SK-N-SH (cell line): Measurements from ENCODE around the gene PPIF. TPM values are rescaled to one million over a fixed set of nuclear protein-coding genes. Genes with fewer than 3 reads are reported as not detected.
A peak's percentile ranks its signal among the peaks of the same experiment; 100 is the strongest.

Experiments used
- CTCF ChIA-PET: fragments of 300-600, 350-600 bp; formaldehyde crosslinking; extraction: SDS; loops from one replicate; lab custom pipeline; 2021; lab: Yijun Ruan, JAX
- POLR2A ChIA-PET: fragments of 350-600 bp; sonication (Branson Sonifier 250); formaldehyde crosslinking; extraction: SDS; loops from one replicate; lab custom pipeline; 2020; ENCODE audit warnings: antibody characterized with exemption, inconsistent platforms; lab: Yijun Ruan, JAX
- DNase-seq: peaks from one replicate; pipeline ENCODE4 v3.0.0; 2012
- H2AFZ ChIP-seq: fragments of 200-600 bp; sonication (generic); 2 replicates; pipeline ENCODE4 v1.8.1; 2016; ENCODE audit warnings: antibody characterized with exemption, mild to moderate bottlenecking, low read depth
- H3F3A ChIP-seq: fragments of 200-600 bp; sonication (generic); replicated peaks from 2 replicates; pipeline ENCODE3; 2016; ENCODE audit warnings: antibody characterized with exemption, mild to moderate bottlenecking; ENCODE audit not compliant: insufficient read depth
- H3K27ac ChIP-seq, 2 experiments: fragments of 200-500 bp in 1 of 2; fragments of 200-600 bp in 1 of 2; sonication (Bioruptor generic) in 1 of 2; sonication (generic), shearing (Covaris generic) in 1 of 2; 2 replicates each; pipeline versions ENCODE4 v1.5.1 to v1.6.1; 2014 to 2016; ENCODE audit warnings: low read depth in 2 of 2, inconsistent platforms in 1 of 2, low read length in 1 of 2, mild to moderate bottlenecking in 1 of 2, mixed read lengths in 1 of 2
- H3K27me3 ChIP-seq: fragments of 200-600 bp; sonication (generic), shearing (Covaris generic); 2 replicates; pipeline ENCODE4 v1.6.1; 2016; ENCODE audit warnings: mixed run types; ENCODE audit not compliant: insufficient read depth
- H3K36me3 ChIP-seq, 2 experiments: fragments of 200-500 bp in 1 of 2; fragments of 200-600 bp in 1 of 2; sonication (Bioruptor generic) in 1 of 2; sonication (generic) in 1 of 2; replicated peaks in 1 of 2; 2 replicates each; pipeline versions ENCODE3 to v1.5.1; 2014 to 2016; ENCODE audit warnings: low read length in 1 of 2, mild to moderate bottlenecking in 1 of 2; ENCODE audit not compliant: insufficient read depth in 2 of 2, control insufficient read depth in 1 of 2
- H3K4me1 ChIP-seq, 2 experiments: fragments of 200-500 bp in 1 of 2; fragments of 200-600 bp in 1 of 2; sonication (Bioruptor generic) in 1 of 2; sonication (generic), shearing (Covaris generic) in 1 of 2; 2 replicates each; pipeline versions ENCODE4 v1.5.1 to v1.6.1; 2014 to 2016; ENCODE audit warnings: low read depth in 1 of 2, low read length in 1 of 2, mixed run types in 1 of 2; ENCODE audit not compliant: insufficient read depth in 2 of 2, control insufficient read depth in 1 of 2
- H3K4me2 ChIP-seq: fragments of 200-600 bp; sonication (generic), shearing (Covaris generic); 2 replicates; pipeline ENCODE4 v1.6.1; 2017; ENCODE audit warnings: mixed run types
- H3K4me3 ChIP-seq, 2 experiments: fragments of 200-500 bp in 1 of 2; fragments of 200-600 bp in 1 of 2; sonication (Bioruptor generic) in 1 of 2; sonication (generic), shearing (Covaris generic) in 1 of 2; 2 replicates each; pipeline versions ENCODE4 v1.5.1 to v1.8.1; 2014 to 2016; ENCODE audit warnings: low read depth in 2 of 2, inconsistent platforms in 1 of 2, low read length in 1 of 2, mild to moderate bottlenecking in 1 of 2, mixed read lengths in 1 of 2, moderate library complexity in 1 of 2
- H3K79me2 ChIP-seq: fragments of 200-600 bp; sonication (generic); 2 replicates; pipeline ENCODE4 v1.8.1; 2017; ENCODE audit warnings: mild to moderate bottlenecking; ENCODE audit not compliant: insufficient read depth
- H3K9ac ChIP-seq: fragments of 200-600 bp; sonication (generic); 2 replicates; pipeline ENCODE4 v1.6.1; 2017; ENCODE audit warnings: mixed run types
- H3K9me2 ChIP-seq: fragments of 200-600 bp; sonication (generic); 2 replicates; pipeline ENCODE4 v1.6.1; 2017; ENCODE audit warnings: mixed run types
- H3K9me3 ChIP-seq: fragments of 200-600 bp; sonication (generic); 2 replicates; pipeline ENCODE4 v1.6.1; 2017; ENCODE audit warnings: mixed run types, mild to moderate bottlenecking, moderate library complexity
- H4K20me1 ChIP-seq: fragments of 200-600 bp; sonication (generic); 2 replicates; pipeline ENCODE4 v1.6.1; 2017; ENCODE audit warnings: mild to moderate bottlenecking, mixed run types; ENCODE audit not compliant: insufficient read depth
- FOSL2 ChIP-seq: IDR thresholded peaks from 2 replicates; pipeline ENCODE4 v1.4.0; 2012; ENCODE audit warnings: low read depth, mild to moderate bottlenecking, moderate library complexity, borderline replicate concordance
- FOXM1 ChIP-seq: IDR thresholded peaks from 2 replicates; pipeline ENCODE4 v1.4.0; 2012; ENCODE audit warnings: low read depth, mild to moderate bottlenecking
- GABPA ChIP-seq: IDR thresholded peaks from 2 replicates; pipeline ENCODE4 v1.4.0; 2012; ENCODE audit warnings: low read depth, mild to moderate bottlenecking
- GATA2 ChIP-seq: sonication (generic); formaldehyde crosslinking; IDR thresholded peaks from 2 replicates; pipeline ENCODE4 v1.5.0; 2020; ENCODE audit warnings: mild to moderate bottlenecking, missing genetic modification reagents
- NRF1 ChIP-seq: IDR thresholded peaks from 2 replicates; pipeline ENCODE4 v1.6.1; 2012; ENCODE audit warnings: low read depth, mild to moderate bottlenecking, low read length
- POLR2AphosphoS5 ChIP-seq: IDR thresholded peaks from 2 replicates; pipeline ENCODE4 v1.6.1; 2012; ENCODE audit warnings: low read depth, low read length
- RAD21 ChIP-seq: IDR thresholded peaks from 2 replicates; pipeline ENCODE4 v1.6.1; 2012; ENCODE audit warnings: mild to moderate bottlenecking, low read length
- RFX5 ChIP-seq: IDR thresholded peaks from 2 replicates; pipeline ENCODE4 v1.6.1; 2012; ENCODE audit warnings: mild to moderate bottlenecking, improper control_type of control experiment, low read length
- SIN3A ChIP-seq: IDR thresholded peaks from 2 replicates; pipeline ENCODE4 v1.6.1; 2012; ENCODE audit warnings: low read depth, mild to moderate bottlenecking, low read length, moderate library complexity, borderline replicate concordance
- USF1 ChIP-seq: IDR thresholded peaks from 2 replicates; pipeline ENCODE4 v1.4.0; 2012; ENCODE audit warnings: low read depth, borderline replicate concordance
- USF2 ChIP-seq: fragments of 150-350 bp; IDR thresholded peaks from 2 replicates; pipeline ENCODE4 v1.6.1; 2017; ENCODE audit warnings: antibody characterized with exemption, low read length, low read depth, borderline replicate concordance
- ZBTB33 ChIP-seq: IDR thresholded peaks from 2 replicates; pipeline ENCODE4 v1.4.0; 2012; ENCODE audit warnings: low read depth, borderline replicate concordance
- WGBS: methylation state at CpG from one replicate; pipeline ENCODE4 v1.1.6; 2017; ENCODE audit warnings: low lambda C conversion rate; 5-methylcytosine and 5-hydroxymethylcytosine counted together
- polyA plus RNA-seq, 3 experiments: library from polyadenylated mRNA; depleted of rRNA; stranded (reverse); fragments of >200 nt; gene quantifications; 2 replicates each; pipeline ENCODE4 v1.2.3, GENCODE V29; 2012
- TF ChIP-seq, protein P1 (sequence below): IDR thresholded peaks from 2 replicates; pipeline ENCODE4 v1.4.0; 2012; ENCODE audit warnings: low read depth
- TF ChIP-seq, protein P2 (sequence below): IDR thresholded peaks from 2 replicates; pipeline ENCODE4 v1.6.1; 2012; ENCODE audit warnings: mild to moderate bottlenecking, low read depth, low read length, moderate library complexity

The PPIF gene
- polyA plus RNA-seq, 1 of the 3 experiments (the other 2 are of a cell fraction): 85.9 TPM

GRCh38 chr10:79340646-79341244 is 6.5 kb upstream of the PPIF start:
- no peak for TF ChIP-seq FOXM1
- TF ChIP-seq ZBTB33: no peak
- no peak for TF ChIP-seq RAD21
- TF ChIP-seq RFX5: no peak
- TF ChIP-seq GABPA: no peak
- no peak for TF ChIP-seq USF1
- TF ChIP-seq, protein P1, sequence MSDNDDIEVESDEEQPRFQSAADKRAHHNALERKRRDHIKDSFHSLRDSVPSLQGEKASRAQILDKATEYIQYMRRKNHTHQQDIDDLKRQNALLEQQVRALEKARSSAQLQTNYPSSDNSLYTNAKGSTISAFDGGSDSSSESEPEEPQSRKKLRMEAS: no peak
- no peak for TF ChIP-seq USF2
- POLR2A ChIA-PET: no interaction called here
- CTCF ChIA-PET: interaction anchor here (0.8 kb wide), 1 partner anchor 25 kb away, joined by 3 read pairs; no protein-coding TSS in a partner anchor
- no peak overlapping the region for H3K27ac ChIP-seq
- 100% methylated on average over 2 of the region's 5 CpGs for WGBS
- H2AFZ ChIP-seq: no peak overlapping the region
- DNase-seq: no peak
- no peaks in the 10 kb centered on the region for H3K9me2 ChIP-seq
- no peaks in the 10 kb centered on the region for H3K9me3 ChIP-seq
- no peak overlapping the region for H3K4me2 ChIP-seq
- no peak overlapping the region for H3K9ac ChIP-seq
- H3K4me1 ChIP-seq: peaks cover 0 to 30% of the 10 kb centered on the region in 2 experiments; a peak in 1 of 4 replicates
- H3K36me3 ChIP-seq: no peaks in the 10 kb centered on the region
- H3K79me2 ChIP-seq: no peaks in the 10 kb centered on the region
- no peaks in the 10 kb centered on the region for H3K27me3 ChIP-seq
- H3K4me3 ChIP-seq: no peak overlapping the region
- H4K20me1 ChIP-seq: no peaks in the 10 kb centered on the region
- no peaks in the 10 kb centered on the region for H3F3A ChIP-seq

DNA sequence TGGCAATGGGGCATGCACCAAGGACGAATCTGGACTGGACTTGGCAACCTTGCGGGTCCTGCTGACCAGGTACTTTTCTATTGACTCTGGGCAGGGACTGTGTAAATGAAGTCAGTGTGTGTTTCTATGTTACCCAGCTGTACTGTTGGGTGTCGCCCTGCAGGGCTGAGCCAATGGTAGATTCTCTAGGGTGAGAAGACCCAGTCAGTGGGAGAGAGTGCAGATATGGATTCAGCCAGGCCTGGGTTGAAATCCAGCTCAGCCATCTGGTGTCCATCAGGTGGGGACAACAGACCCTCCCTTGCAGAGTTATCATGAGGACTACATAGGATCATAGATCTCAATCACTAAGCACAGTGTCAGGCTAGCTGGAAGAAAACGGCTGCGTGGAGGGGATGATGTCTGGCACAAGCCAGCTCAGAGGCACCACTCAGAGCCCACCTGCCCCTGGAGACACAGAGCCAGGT is 4.9 kb upstream of the PPIF start:
- peak; percentile 86 for DNase-seq
- Histone ChIP-seq H3K9me2 (no peaks in the 10 kb centered on the region), H3K4me1 (peaks cover 4 to 43% of the 10 kb centered on the region in 2 experiments; a peak in 3 of 4 replicates), H2AFZ (no peak overlapping the region), H3K36me3 (no peaks in the 10 kb centered on the region), H3K9me3 (no peaks in the 10 kb centered on the region), H3K27ac (peak overlapping the region in 1 of 2 experiments; percentile 84; a peak in 2 of 4 replicates), H3K27me3 (no peaks in the 10 kb centered on the region), H3F3A (no peaks in the 10 kb centered on the region), H3K79me2 (peaks cover 4% of the 10 kb centered on the region; the same call in 1 of the 2 replicates), H3K4me2 (no peak overlapping the region), H4K20me1 (no peaks in the 10 kb centered on the region), H3K4me3 (no peak overlapping the region), H3K9ac (no peak overlapping the region)
- WGBS: 88% methylated on average over 4 of the region's 5 CpGs
- ChIA-PET POLR2A (interaction anchor here (0.5 to 1.7 kb wide), 6 partner anchors 72 to 1272 kb away, joined by 3 to 6 read pairs (median 4); no protein-coding TSS in a partner anchor), CTCF (interaction anchor here (1.0 to 1.7 kb wide), 5 partner anchors 9 to 139 kb away, joined by 3 to 7 read pairs (median 3); no protein-coding TSS in a partner anchor)
- TF ChIP-seq FOSL2: no peak
- TF ChIP-seq, protein P1: no peak
- no peak for TF ChIP-seq USF1
- no peak for TF ChIP-seq NRF1
- TF ChIP-seq, protein P2, sequence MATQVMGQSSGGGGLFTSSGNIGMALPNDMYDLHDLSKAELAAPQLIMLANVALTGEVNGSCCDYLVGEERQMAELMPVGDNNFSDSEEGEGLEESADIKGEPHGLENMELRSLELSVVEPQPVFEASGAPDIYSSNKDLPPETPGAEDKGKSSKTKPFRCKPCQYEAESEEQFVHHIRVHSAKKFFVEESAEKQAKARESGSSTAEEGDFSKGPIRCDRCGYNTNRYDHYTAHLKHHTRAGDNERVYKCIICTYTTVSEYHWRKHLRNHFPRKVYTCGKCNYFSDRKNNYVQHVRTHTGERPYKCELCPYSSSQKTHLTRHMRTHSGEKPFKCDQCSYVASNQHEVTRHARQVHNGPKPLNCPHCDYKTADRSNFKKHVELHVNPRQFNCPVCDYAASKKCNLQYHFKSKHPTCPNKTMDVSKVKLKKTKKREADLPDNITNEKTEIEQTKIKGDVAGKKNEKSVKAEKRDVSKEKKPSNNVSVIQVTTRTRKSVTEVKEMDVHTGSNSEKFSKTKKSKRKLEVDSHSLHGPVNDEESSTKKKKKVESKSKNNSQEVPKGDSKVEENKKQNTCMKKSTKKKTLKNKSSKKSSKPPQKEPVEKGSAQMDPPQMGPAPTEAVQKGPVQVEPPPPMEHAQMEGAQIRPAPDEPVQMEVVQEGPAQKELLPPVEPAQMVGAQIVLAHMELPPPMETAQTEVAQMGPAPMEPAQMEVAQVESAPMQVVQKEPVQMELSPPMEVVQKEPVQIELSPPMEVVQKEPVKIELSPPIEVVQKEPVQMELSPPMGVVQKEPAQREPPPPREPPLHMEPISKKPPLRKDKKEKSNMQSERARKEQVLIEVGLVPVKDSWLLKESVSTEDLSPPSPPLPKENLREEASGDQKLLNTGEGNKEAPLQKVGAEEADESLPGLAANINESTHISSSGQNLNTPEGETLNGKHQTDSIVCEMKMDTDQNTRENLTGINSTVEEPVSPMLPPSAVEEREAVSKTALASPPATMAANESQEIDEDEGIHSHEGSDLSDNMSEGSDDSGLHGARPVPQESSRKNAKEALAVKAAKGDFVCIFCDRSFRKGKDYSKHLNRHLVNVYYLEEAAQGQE: no peak
- TF ChIP-seq GATA2 (CRISPR knock-in tag): peak; percentile 90
- TF ChIP-seq POLR2AphosphoS5: no peak
- TF ChIP-seq SIN3A: no peak
